Measurements from ENCODE around the gene WDR31.

DNA sequence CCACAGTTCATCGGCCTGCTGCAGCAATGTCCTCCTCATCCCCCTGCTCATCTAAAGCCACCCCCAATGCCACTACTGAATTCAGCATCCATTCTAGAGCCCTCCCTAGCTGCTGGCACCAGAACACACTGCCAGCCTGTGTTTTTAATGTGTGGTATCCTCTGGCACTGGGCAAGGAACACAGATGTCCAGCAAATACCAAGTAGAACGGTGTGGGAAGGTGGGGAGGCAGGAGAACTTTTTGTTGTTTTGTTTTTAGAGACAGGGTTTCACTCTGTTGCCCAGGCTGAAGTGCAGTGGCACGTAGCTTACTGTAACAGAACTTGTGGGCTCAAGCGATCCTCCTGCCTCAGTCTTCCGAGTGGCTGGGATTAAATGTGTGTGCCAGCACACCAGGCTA, 32.0 kb upstream of the WDR31 start:
- no peak for TF ChIP-seq CTCF (IDR thresholded peaks at IDR 0.05)
- no peak for TF ChIP-seq POLR2A (IDR thresholded peaks at IDR 0.05)
